T-helper 9 cell (primary cell): Measurements from ENCODE around the gene RPL36AL.
"Not testable (repeated sequence)": the region's sequence is repeated elsewhere in the genome, so short reads cannot be mapped to it uniquely, and the experiment has no call there.

Experiments
- DNase-seq: peaks from one replicate; pipeline ENCODE4 v3.0.0-alpha.2; 2020
- total RNA-seq, 2 donors: gene quantifications; one replicate each; lab custom pipeline; 2026; lab: John Stamatoyannopoulos, UW

The RPL36AL gene
- 228 to 269 reads per million in 2 donors for total RNA-seq

DNA sequence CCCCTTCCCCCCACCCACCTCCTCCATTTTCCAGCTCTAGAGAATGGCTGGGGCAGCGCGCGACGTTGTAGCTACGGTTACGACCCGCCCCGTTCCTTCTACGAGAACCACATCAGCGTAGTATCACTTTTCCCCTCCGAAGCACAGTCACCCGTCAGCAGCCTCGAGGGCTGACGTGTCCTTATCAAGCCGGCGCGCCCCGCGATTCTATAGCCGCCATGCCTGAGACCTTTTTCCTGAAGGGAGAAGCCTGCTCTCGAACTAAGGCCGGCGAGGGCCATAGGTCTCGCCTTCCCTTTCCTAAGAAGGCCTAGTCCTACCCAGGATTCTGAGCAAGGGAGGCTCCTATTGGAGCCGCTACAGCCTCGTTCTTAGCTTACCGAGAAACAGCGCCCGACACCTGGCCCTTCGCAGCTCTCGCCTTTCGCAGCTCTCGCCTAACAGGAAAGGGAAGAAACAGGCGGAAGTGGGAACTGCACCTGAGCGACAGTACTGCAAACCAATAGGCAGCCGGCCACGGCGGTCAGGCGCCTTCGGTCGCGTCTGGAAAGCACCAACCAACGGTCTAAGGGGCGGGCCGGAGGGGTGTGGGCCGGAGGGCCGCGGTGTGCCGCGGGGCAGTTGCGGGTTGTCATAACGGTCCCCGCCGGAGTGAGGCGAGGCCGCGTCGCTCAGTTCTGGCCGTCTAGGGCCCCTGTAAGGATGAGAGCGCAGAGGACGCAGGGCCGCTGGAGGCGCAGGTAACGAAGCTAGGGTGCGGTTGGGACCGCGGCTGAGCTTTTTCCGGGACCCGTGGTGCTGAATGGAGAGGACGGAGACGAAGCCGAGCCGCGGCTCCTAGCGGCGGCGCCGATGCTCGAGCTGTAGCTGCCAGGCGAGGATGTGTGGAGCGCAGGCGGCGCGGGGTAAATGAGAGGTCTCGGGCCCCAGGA, at the start of gene RPL36AL, which contains the start of gene MGAT2:
TSS of gene RPL36AL (minus strand) at position 445 of the 932 bp plus-strand sequence. CDS start 1,522 bp downstream, outside the sequence.
TSS of gene MGAT2 (plus strand) at position 618 of the 932 bp plus-strand sequence. CDS start 470 bp downstream, outside the sequence.
- DNase-seq, result peak; percentile 86

DNA sequence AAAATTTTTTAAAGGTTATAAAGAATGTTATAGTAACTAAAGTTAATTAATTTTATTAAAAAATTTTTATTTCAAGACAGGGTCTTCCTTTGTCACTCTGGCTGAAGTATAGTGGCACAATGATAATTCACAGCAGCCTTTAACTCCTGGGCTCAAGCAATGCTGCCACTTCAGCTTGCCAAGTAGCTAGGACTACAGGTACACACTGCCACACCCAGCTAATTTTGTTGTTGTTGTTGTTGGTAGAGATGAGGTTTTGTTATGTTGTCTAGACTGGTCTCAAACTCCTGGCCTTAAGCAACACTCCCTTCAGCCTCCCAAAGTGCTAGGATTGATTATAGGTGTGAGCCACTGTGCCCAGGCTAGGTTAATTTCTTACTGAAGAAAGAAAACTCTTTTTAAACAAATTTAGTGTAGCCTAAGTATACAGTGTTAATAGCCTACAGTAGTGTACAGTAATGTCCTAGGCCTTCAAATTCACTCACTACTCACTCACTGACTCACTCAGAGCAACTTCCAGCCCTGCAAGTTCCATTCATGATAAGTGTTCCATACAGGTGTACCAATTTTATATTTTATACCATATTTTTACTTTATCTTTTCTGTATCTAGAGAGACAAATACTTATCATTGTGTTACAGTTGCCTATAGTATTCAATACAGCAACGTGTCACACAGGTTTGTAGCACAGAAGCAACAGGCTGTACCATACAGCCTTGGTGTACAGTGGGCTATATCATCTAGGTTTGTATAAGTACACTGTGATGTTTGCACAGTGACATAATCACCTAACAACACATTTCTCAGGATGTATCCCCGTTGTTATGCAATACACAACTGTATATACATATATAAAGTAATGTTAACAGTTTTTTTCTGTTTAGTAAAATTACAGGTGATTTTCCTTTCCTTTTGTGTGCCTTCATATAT, 39.4 kb upstream of the RPL36AL start:
- no peak for DNase-seq

DNA sequence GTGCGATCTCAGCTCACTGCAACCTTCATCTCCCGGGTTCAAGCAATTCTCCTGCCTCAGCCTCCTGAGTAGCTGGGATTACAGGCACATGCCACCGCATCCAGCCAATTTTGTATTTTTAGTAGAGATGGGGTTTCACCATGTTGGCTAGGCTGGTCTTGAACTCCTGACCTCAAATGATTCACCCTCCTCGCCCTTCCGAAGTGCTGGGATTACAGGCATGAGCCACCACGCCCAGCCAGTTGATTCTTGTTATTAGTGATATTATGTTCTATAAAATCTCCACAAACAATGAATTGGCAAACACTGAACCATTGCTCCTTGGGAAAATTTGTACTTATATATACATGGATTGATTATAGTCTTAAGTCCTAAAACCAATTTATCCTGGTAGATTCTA, 37.1 kb upstream of the RPL36AL start:
- not testable (repeated sequence) for DNase-seq

DNA sequence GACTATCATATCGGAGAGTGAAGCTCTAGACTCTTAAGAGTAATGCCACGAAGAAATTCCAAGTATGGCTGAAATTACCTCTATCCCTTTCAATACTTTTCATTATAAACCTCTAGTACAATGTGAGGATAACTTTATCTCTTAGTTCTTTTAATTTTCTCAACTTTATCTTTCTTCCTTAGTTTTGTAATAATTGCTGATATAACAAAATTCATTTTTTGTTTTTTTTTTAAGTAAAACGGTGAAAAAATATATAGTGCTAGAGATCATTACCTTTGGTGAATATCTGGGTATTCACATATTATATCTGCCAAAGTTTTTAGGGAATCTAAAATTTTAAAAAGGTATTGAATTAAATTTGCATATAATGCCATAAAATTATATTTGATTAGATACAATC, 34.1 kb upstream of the RPL36AL start:
- DNase-seq, result no peak

DNA sequence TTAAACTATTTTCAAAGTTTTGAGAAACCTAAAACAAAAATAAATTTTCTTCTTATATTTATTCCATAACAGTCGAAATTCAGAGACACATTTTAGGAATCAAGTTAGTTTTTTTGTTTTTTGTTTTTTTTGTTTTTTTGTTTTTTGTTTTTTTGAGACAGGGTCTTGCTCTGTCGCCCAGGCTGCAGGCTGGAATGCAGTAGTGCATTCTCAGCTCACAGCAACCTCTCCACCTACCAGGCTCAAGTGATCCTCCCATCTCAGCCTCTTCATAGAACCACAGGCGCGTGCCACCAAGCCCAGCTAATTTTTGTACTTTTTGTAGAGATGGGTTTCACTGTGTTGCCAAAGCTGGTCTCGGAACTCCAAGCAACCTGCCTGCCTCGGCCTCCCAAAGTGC, 33.1 kb upstream of the RPL36AL start:
- no peak for DNase-seq

DNA sequence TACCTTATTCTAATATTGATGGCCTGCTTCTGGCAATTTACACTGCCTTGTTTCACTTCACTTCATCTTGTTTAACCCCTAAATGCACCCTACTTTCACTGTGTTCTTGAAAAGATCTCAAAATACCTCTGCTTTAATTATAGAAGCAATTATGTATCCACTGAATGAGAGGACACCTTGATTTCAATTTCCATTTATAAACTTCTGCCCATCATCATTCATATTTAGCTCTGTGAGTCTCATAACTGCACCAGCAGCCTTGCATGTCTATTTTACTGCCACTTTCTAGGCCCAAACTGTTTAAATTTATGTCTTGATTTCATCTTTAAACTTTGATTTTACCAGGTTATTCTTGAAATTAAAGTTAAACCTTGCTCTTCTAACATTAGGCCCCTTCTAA, 21.7 kb upstream of the RPL36AL start:
- DNase-seq, result no peak

DNA sequence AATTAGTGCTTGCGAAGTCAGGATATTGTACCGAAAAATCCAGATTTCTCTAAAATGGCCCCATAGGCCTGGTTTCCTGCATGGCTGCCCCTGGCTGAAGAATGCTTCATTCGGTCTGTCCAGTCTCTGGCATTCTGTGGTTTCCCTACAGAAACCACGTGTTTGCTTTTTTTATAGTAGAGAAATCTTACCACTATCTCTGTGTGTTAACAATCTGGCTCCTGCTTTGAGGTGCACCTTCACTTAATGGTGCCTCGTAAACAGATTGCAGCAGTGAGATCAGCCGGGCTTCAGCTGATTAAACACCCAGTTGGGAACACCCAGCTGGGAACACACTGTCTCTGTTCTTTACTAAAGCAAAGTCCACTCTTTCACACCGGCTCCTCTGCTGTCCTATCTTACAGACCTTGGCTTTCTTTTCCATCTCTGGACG, 21.3 kb upstream of the RPL36AL start:
- no peak for DNase-seq

DNA sequence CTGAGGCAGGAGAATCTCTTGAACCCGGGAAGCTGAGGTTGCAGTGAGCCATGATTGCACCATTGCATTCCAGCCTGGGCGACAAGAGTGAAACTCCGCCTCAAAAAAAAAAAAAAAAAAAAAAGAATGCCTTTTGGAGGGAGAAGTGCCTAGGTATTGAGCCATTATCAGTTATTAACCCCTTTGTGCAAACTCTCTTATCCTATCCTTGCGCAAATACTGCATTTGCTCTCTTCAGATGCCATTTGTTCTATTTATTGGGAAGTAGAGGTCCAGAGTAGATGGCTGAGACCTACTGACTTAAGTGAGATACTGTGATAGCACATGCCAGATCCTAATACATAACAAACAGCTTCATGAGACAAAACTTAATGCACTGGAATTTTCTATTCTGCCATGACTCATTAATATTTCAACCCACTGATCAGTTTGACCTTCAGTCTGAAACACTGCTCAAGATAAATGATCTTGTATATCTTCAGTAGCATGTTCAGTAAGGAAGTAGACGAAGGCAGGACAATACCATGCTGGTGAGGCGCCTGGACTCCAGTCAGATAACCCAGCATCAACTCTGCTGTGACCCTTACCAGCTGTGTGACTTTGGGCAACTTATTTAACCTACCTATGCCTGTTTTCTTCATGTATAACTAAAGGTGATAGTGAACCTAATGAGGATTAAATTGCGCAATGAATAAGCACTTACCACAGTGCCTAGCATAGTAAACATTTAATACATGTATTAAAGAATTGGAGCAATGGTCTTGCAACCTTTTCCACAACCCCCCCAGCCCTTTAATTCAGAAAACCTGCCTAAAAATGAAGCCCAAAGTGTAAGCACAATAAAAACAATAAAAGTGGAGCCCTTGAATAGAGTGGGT, 20.4 kb upstream of the RPL36AL start:
- DNase-seq, result no peak

DNA sequence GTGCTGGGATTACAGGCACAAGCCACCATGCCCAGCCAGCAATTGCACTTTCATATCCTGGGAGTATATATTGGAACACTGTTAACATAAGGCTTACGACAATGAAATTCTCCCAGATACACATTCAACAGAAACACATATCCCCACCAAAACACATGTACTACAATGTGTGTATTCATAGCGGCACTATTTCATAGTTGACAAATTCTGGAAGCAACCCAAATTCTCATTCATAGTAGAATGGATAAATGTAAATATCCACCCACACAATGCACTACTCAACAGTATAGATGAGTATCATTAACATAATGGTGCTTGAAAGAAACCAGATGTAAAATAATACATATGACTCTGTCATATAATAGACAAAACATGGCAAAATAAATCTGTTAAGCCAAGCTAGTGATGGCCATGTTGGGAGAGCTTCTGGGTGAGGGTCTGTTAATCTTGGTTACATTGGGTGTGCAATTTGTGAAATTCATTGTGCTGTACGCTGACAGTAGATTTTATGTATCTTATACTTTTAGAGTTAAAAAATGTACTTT, 17.2 kb upstream of the RPL36AL start:
- DNase-seq, result no peak

DNA sequence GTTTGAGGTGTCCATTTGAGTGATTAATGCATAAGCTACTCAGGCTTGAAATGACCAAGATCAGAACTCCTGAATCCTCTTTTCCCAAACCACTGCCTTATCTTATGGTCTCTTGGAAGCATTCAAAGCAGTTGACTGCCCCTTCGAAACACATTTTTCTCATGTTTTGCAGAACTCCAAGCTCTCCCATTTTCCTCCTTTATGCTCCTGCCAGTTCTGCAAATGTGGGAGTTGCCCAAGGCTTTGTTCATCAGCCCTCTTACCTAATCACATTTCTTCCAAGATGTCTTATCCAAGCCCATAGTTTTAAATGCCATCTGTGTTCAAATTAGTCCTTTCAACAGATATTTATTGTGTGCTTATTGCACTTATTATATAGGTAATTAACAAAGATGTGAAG, 16.4 kb upstream of the RPL36AL start:
- DNase-seq, result no peak

DNA sequence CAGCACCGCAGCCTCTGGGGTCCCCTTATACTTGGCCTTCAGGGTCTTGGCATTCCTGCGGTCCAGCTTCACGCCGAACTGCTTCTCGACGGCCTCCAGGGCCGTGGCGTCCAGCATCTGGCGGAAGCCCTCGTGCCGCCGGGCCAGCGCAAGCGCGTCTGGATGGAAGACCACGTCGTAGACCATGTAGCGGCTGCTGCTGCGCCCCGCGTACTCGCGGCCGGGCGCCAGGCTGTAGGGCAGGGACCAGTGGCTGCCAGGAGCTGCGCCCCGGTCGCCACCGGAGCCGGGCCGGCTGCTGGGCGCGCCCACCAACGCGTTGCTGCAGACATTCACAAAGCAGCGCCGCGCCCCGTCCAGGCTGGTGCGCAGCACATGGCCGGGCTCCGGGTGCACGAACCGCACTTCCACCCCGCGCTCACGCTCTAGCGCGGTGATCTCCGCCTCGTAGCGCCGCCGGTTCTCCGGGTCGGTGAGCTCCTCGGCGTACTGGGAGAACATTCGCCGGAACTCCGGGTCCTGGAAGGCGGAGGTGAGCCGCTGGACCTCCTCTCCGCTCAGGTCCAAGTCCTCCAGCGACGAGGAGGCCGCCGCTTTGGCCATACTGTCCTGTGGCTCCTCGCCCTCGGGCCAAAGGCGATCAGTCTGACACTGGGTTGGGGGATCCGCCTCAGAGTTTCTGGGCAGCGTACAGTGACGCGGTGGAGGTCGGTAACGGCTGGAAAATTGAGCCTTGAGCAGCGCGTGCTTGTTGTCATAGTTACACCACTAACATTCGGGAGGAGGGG, 14.3 kb upstream of the RPL36AL start, which contains the start of gene DNAAF2:
TSS of gene DNAAF2 (minus strand) at position 698 of the 788 bp plus-strand sequence. CDS start at position 603, 95 bp downstream.
- DNase-seq, result peak; percentile 58

DNA sequence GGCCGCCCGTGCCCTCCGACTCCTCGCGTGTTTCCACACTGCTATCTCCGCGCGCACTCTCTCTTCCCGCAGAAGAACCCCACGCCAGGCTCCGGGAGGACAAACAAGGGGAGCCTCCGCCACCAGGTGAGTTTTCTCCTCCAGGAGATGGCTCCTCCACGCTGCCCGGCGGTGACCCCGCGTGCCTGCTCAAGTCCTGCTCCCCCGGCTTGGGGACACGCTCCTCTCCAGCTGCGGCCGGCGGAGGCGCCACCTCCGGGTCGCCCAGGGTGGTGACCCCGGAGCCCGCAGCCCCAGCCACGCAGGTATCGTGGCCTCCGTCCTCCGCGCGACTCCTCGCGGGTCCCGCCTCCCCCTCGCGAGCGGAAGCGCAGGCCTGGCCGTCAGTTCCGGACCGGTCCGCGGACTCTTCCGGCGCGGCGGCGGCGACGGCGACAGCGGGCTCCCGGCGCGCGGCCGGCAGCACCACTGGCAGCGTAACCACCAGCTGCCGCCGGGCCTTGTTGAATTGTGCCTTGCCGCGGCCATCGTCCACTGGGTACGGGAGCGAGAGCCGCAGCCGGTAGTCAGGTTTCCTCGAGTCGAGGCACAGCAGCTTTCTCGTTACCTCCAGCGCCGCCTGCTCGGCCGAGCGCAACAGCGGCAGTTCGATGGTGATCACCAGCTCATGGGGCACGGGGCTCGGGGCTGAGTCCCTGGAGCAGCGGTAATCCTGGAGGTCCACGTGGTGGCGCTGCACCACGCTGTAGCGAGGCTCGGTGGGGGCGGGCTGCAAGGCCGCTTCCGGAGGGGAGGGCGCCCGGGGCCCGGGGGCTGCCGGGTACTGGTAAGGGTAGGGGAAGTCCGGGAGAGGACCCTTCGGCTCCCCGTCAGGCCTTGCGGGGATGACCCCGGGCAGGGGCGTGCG, 13.5 kb upstream of the RPL36AL start:
- peak; percentile 88 for DNase-seq

DNA sequence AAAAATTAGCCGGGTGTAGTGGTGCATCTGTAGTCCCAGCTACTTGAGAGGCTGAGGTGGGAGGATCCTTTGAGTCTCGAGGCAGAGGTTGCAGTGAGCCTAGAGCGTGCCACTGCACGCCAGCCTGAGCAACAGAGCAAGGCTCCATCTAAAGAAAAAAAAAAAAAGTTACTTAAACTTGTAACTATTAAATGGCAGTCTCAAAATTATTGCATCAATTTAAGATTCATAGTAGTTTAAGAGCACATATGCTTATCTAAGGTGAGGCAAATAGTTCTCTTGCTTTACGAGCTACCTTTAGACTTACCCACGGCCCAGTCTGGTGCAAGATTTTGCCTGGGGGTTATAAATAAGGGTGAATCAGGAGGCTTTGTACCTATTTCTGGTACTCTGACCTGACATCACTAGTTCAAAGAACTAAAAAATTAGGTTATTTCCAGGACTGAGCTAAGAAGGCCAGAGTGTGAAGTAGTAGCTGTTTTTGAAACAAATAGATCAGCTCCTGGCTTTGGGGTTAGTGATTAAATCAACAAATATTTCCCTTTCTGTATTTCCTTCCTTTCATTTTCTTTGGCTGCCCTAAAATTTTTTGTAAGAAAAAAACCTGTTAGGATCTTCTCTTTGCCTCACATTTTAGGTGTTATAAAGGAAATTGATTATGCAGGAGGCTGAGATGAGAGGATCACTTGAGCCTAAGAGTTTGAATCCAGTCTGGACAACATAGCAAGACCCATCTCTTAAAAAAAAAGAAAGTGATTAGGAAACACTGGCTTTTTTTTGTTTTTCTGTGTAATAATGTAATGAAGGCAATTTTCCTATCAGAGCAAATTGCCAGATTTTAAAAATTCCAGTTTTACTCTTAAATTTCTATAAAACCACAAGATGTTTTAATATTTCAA, 3.8 kb upstream of the RPL36AL start:
- peak; percentile 23 for DNase-seq

DNA sequence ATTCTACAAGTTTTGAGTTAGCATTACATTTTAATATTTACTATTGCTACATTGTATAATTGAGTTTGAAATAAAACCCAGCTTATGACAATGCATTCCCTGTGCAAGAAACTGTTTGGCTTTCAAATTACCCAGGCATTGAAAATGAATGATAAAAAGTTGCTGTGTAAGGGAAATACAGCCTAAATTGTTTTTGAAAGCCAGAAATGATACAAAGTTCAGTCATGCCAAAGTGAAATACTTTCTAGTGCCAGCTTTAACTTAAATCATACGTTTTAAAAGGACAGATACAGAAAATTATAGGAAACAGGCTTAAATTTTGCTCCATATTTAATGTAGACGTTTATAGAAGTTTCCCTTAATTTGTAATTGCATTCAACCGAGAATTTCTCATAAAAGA, 3.0 kb upstream of the RPL36AL start:
- no peak for DNase-seq

DNA sequence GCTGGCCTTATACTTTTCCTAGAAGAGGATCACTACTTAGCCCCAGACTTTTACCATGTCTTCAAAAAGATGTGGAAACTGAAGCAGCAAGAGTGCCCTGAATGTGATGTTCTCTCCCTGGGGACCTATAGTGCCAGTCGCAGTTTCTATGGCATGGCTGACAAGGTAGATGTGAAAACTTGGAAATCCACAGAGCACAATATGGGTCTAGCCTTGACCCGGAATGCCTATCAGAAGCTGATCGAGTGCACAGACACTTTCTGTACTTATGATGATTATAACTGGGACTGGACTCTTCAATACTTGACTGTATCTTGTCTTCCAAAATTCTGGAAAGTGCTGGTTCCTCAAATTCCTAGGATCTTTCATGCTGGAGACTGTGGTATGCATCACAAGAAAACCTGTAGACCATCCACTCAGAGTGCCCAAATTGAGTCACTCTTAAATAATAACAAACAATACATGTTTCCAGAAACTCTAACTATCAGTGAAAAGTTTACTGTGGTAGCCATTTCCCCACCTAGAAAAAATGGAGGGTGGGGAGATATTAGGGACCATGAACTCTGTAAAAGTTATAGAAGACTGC, 1.7 kb upstream of the RPL36AL start:
- DNase-seq, result no peak

DNA sequence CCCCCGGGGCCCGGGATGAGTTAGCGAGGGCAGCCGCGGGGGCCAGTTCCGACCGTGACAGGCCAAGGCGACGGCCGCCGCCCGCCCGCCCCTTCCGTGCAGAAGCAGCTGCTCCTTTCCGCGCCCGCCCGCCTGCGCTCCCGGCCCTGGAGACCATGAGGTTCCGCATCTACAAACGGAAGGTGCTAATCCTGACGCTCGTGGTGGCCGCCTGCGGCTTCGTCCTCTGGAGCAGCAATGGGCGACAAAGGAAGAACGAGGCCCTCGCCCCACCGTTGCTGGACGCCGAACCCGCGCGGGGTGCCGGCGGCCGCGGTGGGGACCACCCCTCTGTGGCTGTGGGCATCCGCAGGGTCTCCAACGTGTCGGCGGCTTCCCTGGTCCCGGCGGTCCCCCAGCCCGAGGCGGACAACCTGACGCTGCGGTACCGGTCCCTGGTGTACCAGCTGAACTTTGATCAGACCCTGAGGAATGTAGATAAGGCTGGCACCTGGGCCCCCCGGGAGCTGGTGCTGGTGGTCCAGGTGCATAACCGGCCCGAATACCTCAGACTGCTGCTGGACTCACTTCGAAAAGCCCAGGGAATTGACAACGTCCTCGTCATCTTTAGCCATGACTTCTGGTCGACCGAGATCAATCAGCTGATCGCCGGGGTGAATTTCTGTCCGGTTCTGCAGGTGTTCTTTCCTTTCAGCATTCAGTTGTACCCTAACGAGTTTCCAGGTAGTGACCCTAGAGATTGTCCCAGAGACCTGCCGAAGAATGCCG, 872 bp upstream of the RPL36AL start:
- peak; percentile 48 for DNase-seq

DNA sequence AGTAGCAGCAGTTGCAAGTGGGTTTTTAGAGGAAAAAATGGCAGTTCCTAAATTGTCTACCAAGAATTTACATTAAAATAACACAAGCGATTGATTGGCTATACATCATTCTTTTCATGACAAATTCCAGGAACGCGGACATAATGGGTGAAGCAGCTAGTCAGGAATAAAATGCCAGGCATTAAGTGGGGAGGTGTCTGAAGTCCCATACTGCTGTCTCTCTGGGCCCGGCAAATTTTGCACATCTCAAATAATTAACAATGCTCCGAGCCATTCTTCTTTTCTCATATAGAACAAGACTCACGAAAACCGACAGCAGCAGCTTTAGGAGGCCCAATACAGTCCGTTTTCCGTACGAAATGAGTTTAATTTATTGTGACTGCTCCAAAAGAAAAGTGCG, 696 bp downstream of the RPL36AL start:
- DNase-seq, result no peak
